Activated CD8-positive, alpha-beta memory T cell treated with anti-CD3 and anti-CD28 coated beads, Interleukin-2, amount 50 U/mL, for 48 hours (primary cell): ENCODE measurements around the gene PAX6.

Experiments
- DNase-seq: peaks from one replicate; pipeline ENCODE4 v3.0.0-alpha.2; 2020

PAX6 gene

GRCh38 chr11:31807799-31808667 lies 3.1 kb downstream of the PAX6 start:
- no peak for DNase-seq

- DNase-seq: no peak
Measured at GRCh38 chr11:31806928-31807798, 4.0 kb downstream of the PAX6 start.

- DNase-seq: no peak
Measured at GRCh38 chr11:31806186-31806927, 4.8 kb downstream of the PAX6 start.

- no peak for DNase-seq
Measured at GRCh38 chr11:31805629-31806185, 5.4 kb downstream of the PAX6 start.

- DNase-seq: peak; percentile 56
Measured at GRCh38 chr11:31805037-31805628, 6.0 kb downstream of the PAX6 start.

GRCh38 chr11:31804312-31805036 lies 6.6 kb downstream of the PAX6 start:
- peak; percentile 57 for DNase-seq

- DNase-seq: no peak
Measured at GRCh38 chr11:31803813-31804311, 7.3 kb downstream of the PAX6 start.

- DNase-seq: no peak
Measured at GRCh38 chr11:31802990-31803812, 7.9 kb downstream of the PAX6 start.

GRCh38 chr11:31802609-31802989 lies 8.5 kb downstream of the PAX6 start:
- no peak for DNase-seq

- no peak for DNase-seq
Measured at GRCh38 chr11:31802000-31802551, 9.0 kb downstream of the PAX6 start.

- DNase-seq: no peak
Measured at GRCh38 chr11:31801298-31801702, 9.8 kb downstream of the PAX6 start.

- DNase-seq: no peak
Measured at GRCh38 chr11:31800398-31801265, 10.5 kb downstream of the PAX6 start.

- no peak for DNase-seq
Measured at GRCh38 chr11:31799435-31800397, 11.4 kb downstream of the PAX6 start.

GRCh38 chr11:31798554-31799434 lies 12.3 kb downstream of the PAX6 start:
- DNase-seq: peak; percentile 63

GRCh38 chr11:31798057-31798553 lies 13.0 kb downstream of the PAX6 start:
- DNase-seq: no peak

GRCh38 chr11:31797190-31798056 lies 13.7 kb downstream of the PAX6 start:
- no peak for DNase-seq
